ENCODE data around the gene KANSL2. TPM values are rescaled to one million over a fixed set of nuclear protein-coding genes. Genes with fewer than 3 reads are reported as not detected.

Gene KANSL2
- total RNA-seq, 2 experiments from 2014 or later = 142 to 144 TPM

GRCh38 chr12:48618541-48618940, 63.5 kb downstream of the KANSL2 start:
- H3K36me3 ChIP-seq (ENCODE audit: insufficient read depth, low read length) = no peaks in the 10 kb centered on the region
- H3K9me3 ChIP-seq (ENCODE audit: control insufficient read depth in 1 of 2, insufficient read depth in 1 of 2, low read length in 2 of 2) = peaks cover 0 to 4% of the 10 kb centered on the region in 2 experiments
- TF ChIP-seq CTCF (IDR thresholded peaks at IDR 0.05) = peak; percentile 95
- ATAC-seq (ENCODE audit: poor library complexity) = peak; percentile 95
- Mint-ChIP-seq H3K9me3 (peaks cover 4% of the 10 kb centered on the region), H3K4me1 (ENCODE audit: low read depth) (no peaks in the 10 kb centered on the region), H3K27ac (no peak overlapping the region), H3K36me3 (ENCODE audit: low read depth) (no peaks in the 10 kb centered on the region), H3K4me3 (no peak overlapping the region), H3K27me3 (peaks cover 54% of the 10 kb centered on the region)
- H3K27ac ChIP-seq (ENCODE audit: low read depth in 1 of 2, low read length in 2 of 2) = no peak overlapping the region
- H3K4me1 ChIP-seq (ENCODE audit: insufficient read depth, low read length) = no peaks in the 10 kb centered on the region
- ChIA-PET POLR2A (interaction anchor here (0.7 kb wide), 1 partner anchor 924 kb away, joined by 3 read pairs; no protein-coding TSS in a partner anchor), CTCF (interaction anchor here (0.6 to 1.7 kb wide), 10 partner anchors 9 to 876 kb away, joined by 3 to 18 read pairs (median 3); no protein-coding TSS in a partner anchor)
- intact Hi-C loops (cut with DNase I, micrococcal nuclease) = loop anchor here (1.0 to 10.0 kb wide), 10 partner anchors 76 to 904 kb away; partner anchors contain the start of gene TMEM106C (in 1 of the 2)
- no peak overlapping the region for H3K4me3 ChIP-seq (ENCODE audit: low read length)
- peak; percentile 51 to 87 (median 68) for DNase-seq
- peaks cover 0 to 11% of the 10 kb centered on the region in 2 experiments for H3K27me3 ChIP-seq (ENCODE audit: control insufficient read depth in 1 of 2, insufficient read depth in 2 of 2, low read length in 2 of 2)

GRCh38 chr12:48615681-48616080, 66.4 kb downstream of the KANSL2 start:
- H3K4me3 Mint-ChIP-seq = no peak overlapping the region
- H3K36me3 Mint-ChIP-seq (ENCODE audit: low read depth) = peaks cover 5% of the 10 kb centered on the region
- H3K9me3 Mint-ChIP-seq = peaks cover 11% of the 10 kb centered on the region
- POLR2A ChIA-PET = no interaction called here
- CTCF ChIA-PET = no interaction called here
- no peak for DNase-seq
- no peaks in the 10 kb centered on the region for H3K4me1 ChIP-seq (ENCODE audit: insufficient read depth, low read length)
- no peak overlapping the region for H3K27ac Mint-ChIP-seq
- no peak overlapping the region for H3K27ac ChIP-seq (ENCODE audit: low read depth in 1 of 2, low read length in 2 of 2)
- H3K36me3 ChIP-seq (ENCODE audit: insufficient read depth, low read length) = no peaks in the 10 kb centered on the region
- peaks cover 0 to 4% of the 10 kb centered on the region in 2 experiments for H3K9me3 ChIP-seq (ENCODE audit: control insufficient read depth in 1 of 2, insufficient read depth in 1 of 2, low read length in 2 of 2)
- no peaks in the 10 kb centered on the region for H3K4me1 Mint-ChIP-seq (ENCODE audit: low read depth)
- no peak for TF ChIP-seq CTCF (IDR thresholded peaks at IDR 0.05)
- intact Hi-C loops (cut with DNase I, micrococcal nuclease) = loop anchor here (1.0 to 10.0 kb wide), 8 partner anchors 363 to 901 kb away; no protein-coding TSS in a partner anchor
- H3K27me3 Mint-ChIP-seq = peaks cover 54% of the 10 kb centered on the region
- no peak overlapping the region for H3K4me3 ChIP-seq (ENCODE audit: low read length)
- no peak for ATAC-seq (ENCODE audit: poor library complexity)
- H3K27me3 ChIP-seq (ENCODE audit: control insufficient read depth in 1 of 2, insufficient read depth in 2 of 2, low read length in 2 of 2) = peaks cover 0 to 11% of the 10 kb centered on the region in 2 experiments

- intact Hi-C loops (cut with DNase I, micrococcal nuclease) = loop anchor here (10.0 kb wide), 2 partner anchors 669 to 899 kb away; no protein-coding TSS in a partner anchor
- no peaks in the 10 kb centered on the region for H3K4me1 ChIP-seq (ENCODE audit: insufficient read depth, low read length)
- no peak overlapping the region for H3K4me3 Mint-ChIP-seq
- POLR2A ChIA-PET = no interaction called here
- H3K27me3 ChIP-seq (ENCODE audit: control insufficient read depth in 1 of 2, insufficient read depth in 2 of 2, low read length in 2 of 2) = peaks cover 0 to 11% of the 10 kb centered on the region in 2 experiments
- ATAC-seq (ENCODE audit: poor library complexity) (no peak), DNase-seq (no peak)
- H3K36me3 ChIP-seq (ENCODE audit: insufficient read depth, low read length) = no peaks in the 10 kb centered on the region
- TF ChIP-seq CTCF (IDR thresholded peaks at IDR 0.05) = no peak
- H3K9me3 Mint-ChIP-seq = peaks cover 21% of the 10 kb centered on the region
- no peak overlapping the region for H3K27ac Mint-ChIP-seq
- H3K4me3 ChIP-seq (ENCODE audit: low read length) = no peak overlapping the region
- peaks cover 4 to 5% of the 10 kb centered on the region in 2 experiments for H3K9me3 ChIP-seq (ENCODE audit: control insufficient read depth in 1 of 2, insufficient read depth in 1 of 2, low read length in 2 of 2)
- peaks cover 10% of the 10 kb centered on the region for H3K36me3 Mint-ChIP-seq (ENCODE audit: low read depth)
- H3K27me3 Mint-ChIP-seq = peaks cover 57% of the 10 kb centered on the region
- CTCF ChIA-PET = no interaction called here
- no peaks in the 10 kb centered on the region for H3K4me1 Mint-ChIP-seq (ENCODE audit: low read depth)
- H3K27ac ChIP-seq (ENCODE audit: low read depth in 1 of 2, low read length in 2 of 2) = no peak overlapping the region
Measured at GRCh38 chr12:48613321-48613720, 68.7 kb downstream of the KANSL2 start.

Small RNA genes lying within 50 kb of the gene (microRNA-seq; reads per million reads assigned to microRNA genes)
- 7.3 reads per million, percentile 32 among the genes with 10 or more reads in this experiment for gene MIR1291 (ENCODE audit: borderline microRNAs expressed, borderline replicate concordance)

Other genes starting within 250 kb of the KANSL2 start
- not detected for gene ANP32D, start 209.7 kb downstream of the KANSL2 start, total RNA-seq
- not detected for gene C12orf54, start 199.7 kb downstream of the KANSL2 start, total RNA-seq
- gene OR8S1, start 156.6 kb downstream of the KANSL2 start, total RNA-seq = not detected
- not detected for gene LALBA, start 112.2 kb downstream of the KANSL2 start, total RNA-seq
- 100 to 1,000 TPM; 150 TPM for gene CCNT1, start 34.5 kb upstream of the KANSL2 start, total RNA-seq
- gene ADCY6, start 106.9 kb upstream of the KANSL2 start, total RNA-seq = not detected
- gene CACNB3, start 136.3 kb upstream of the KANSL2 start, total RNA-seq = 1 to 10 TPM; 3.9 to 5.7 TPM
- gene DDX23, start 169.9 kb upstream of the KANSL2 start, total RNA-seq = 10 to 100 TPM; 69.4 to 76.5 TPM
- 1 to 10 TPM; 4.8 to 5.7 TPM for gene RND1, start 183.6 kb upstream of the KANSL2 start, total RNA-seq
- gene FKBP11, start 243.3 kb upstream of the KANSL2 start, total RNA-seq = 10 to 100 TPM; 82.3 to 85.9 TPM

All from CD4-positive, alpha-beta T cell (primary cell).